K562 (cell line): ENCODE data around the gene ANTKMT. TPM values are rescaled to one million over a fixed set of nuclear protein-coding genes. Genes with fewer than 3 reads are reported as not detected.

Experiments
- ATF7 ChIP-seq: fragments of 450-650 bp; IDR thresholded peaks from 2 replicates; pipeline ENCODE4 v1.7.1; 2014; ENCODE audit warnings: mild to moderate bottlenecking, moderate library complexity
- KHSRP ChIP-seq: fragments of 450-650 bp; IDR thresholded peaks from 2 replicates; pipeline ENCODE4 v1.6.1; 2017
- PRPF4 ChIP-seq: fragments of 200-400 bp; formaldehyde crosslinking; IDR thresholded peaks from one replicate; pipeline ENCODE4 v1.6.1; 2017; ENCODE audit warnings: low read length, low read depth, mild to moderate bottlenecking; ENCODE audit not compliant: insufficient read depth, poor library complexity, severe bottlenecking
- RHOXF2B ChIP-seq: fragments of 250-450 bp; sonication (Bioruptor Pico); conservative IDR thresholded peaks from 2 replicates; pipeline ENCODE4 v1.5.1; 2021
- ZNF551 ChIP-seq: fragments of 250-450 bp; sonication (Bioruptor Pico); IDR thresholded peaks from 2 replicates; pipeline ENCODE4 v1.5.0; 2021; ENCODE audit warnings: mild to moderate bottlenecking, moderate library complexity
- ZNF766 ChIP-seq: fragments of 200-800 bp; sonication (Bioruptor generic); conservative IDR thresholded peaks from 2 replicates; pipeline ENCODE4 v1.6.1; 2016; ENCODE audit warnings: missing genetic modification characterization, missing compliant biosample characterization
- polyA plus RNA-seq, 8 experiments: library from polyadenylated mRNA; depleted of rRNA in 4 of 8; stranded (reverse) in 5 of 8; unstranded in 3 of 8; fragments of >200 nt; fragmentation: Nextera tagmentation in 2 of 8; fragmentation: Illumina TruSeq in 1 of 8; extraction: Ambion mirVana in 2 of 8; extraction: Trizol in 1 of 8; gene quantifications; 2 replicates each; pipeline versions ENCODE4 v1.2.1 to v1.2.3, GENCODE V29; 2011 to 2014; ENCODE audit warnings: inconsistent platforms in 1 of 8, missing spikeins in 1 of 8
- total RNA-seq, 7 experiments: library from RNA; depleted of rRNA in 6 of 7; stranded (reverse); fragments of >200 nt in 6 of 7; fragmentation: Illumina TruSeq in 2 of 7; extraction: Trizol in 2 of 7; gene quantifications; 2 replicates each; pipeline versions ENCODE4 v1.2.1 to v1.2.3, GENCODE V29; 2011 to 2021; ENCODE audit warnings: low replicate concordance in 1 of 7
- TF ChIP-seq, protein P1 (sequence below): sonication (generic); formaldehyde crosslinking; IDR thresholded peaks from 2 replicates; pipeline ENCODE4 v1.8.0; 2022; ENCODE audit warnings: missing genetic modification reagents, mild to moderate bottlenecking, moderate library complexity, borderline replicate concordance
- TF ChIP-seq, protein P2 (sequence below), 2 experiments: IDR thresholded peaks; 2 replicates each; pipeline ENCODE4 v1.6.1; 2011; ENCODE audit warnings: borderline replicate concordance in 1 of 2, control low read depth in 1 of 2, low read depth in 1 of 2, low read length in 1 of 2, mild to moderate bottlenecking in 1 of 2, mixed read lengths in 1 of 2, moderate library complexity in 1 of 2; ENCODE audit not compliant: insufficient read depth in 1 of 2, insufficient read length in 1 of 2, poor library complexity in 1 of 2, severe bottlenecking in 1 of 2; ENCODE audit errors: extremely low read depth in 1 of 2
- TF ChIP-seq, protein P3 (sequence below), 3 experiments: fragments of 200-800 bp in 1 of 3; fragments of 250-450 bp in 1 of 3; fragments of 450-650 bp in 1 of 3; sonication (Bioruptor Pico) in 1 of 3; sonication (Bioruptor generic) in 1 of 3; formaldehyde crosslinking in 1 of 3; IDR thresholded peaks; 2 replicates each; pipeline versions ENCODE4 v1.6.1 to v1.8.0; 2016 to 2022; ENCODE audit warnings: mild to moderate bottlenecking in 2 of 3, missing genetic modification characterization in 2 of 3, missing compliant biosample characterization in 1 of 3, moderate library complexity in 1 of 3

The ANTKMT gene
- total and polyA plus RNA-seq, 9 of the 15 experiments (the other 6 are each of a cell fraction or from before 2014, with no cell fraction given) = 0.58 to 217 (median 19.1) TPM

DNA sequence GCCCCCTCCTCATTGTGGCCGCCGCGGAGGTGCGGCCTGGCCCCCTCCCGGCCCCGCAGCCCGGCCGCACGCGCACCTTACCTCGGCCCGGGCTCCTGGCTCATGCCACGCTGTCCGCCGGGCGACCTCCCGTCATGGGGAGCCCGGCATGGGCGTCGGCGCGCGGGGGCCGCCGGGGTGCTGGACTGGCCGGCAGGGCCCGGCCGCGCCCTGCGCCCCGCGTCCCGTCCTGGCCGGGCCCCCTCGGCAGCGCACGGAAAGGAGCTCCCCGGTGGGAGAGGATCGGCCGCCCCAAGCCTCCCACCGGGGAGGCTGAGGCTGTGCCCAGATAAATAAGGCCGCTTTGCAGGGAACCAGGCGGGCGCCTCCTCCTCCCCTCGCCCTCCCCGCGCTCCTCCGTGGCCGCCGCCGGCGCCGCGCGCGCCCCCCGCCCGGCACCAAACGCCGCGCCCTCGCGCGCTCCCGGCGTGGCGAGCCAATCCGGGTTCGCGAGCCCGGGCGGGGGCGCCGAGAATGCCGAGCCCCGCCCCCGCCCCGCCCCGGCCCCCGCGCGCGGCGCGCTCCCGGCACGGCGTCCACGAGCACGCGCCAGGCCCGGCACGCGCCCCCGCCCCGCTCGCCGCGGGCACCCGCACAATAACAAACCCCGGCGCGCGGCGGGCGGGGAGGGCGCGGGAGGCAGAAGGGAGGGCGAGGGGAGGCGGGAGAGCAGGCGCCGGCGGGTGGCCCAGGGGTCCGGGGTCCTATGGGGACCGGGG is 15.3 kb upstream of the ANTKMT start, which contains the start of gene FBXL16 (continued):
- TF ChIP-seq, protein P1, sequence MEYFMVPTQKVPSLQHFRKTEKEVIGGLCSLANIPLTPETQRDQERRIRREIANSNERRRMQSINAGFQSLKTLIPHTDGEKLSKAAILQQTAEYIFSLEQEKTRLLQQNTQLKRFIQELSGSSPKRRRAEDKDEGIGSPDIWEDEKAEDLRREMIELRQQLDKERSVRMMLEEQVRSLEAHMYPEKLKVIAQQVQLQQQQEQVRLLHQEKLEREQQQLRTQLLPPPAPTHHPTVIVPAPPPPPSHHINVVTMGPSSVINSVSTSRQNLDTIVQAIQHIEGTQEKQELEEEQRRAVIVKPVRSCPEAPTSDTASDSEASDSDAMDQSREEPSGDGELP (CRISPR knock-in tag) = no peak
- TF ChIP-seq KHSRP (no peak), PRPF4 (no peak), RHOXF2B (CRISPR knock-in tag) (no peak), ATF7 (no peak), ZNF766 (0 out of 2 replicates have a peak, but pooled peaks have one; percentile 39), ZNF551 (CRISPR knock-in tag) (no peak)
- TF ChIP-seq, protein P2, sequence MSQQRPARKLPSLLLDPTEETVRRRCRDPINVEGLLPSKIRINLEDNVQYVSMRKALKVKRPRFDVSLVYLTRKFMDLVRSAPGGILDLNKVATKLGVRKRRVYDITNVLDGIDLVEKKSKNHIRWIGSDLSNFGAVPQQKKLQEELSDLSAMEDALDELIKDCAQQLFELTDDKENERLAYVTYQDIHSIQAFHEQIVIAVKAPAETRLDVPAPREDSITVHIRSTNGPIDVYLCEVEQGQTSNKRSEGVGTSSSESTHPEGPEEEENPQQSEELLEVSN (IDR thresholded peaks at IDR 0.05; ENCODE audit: borderline replicate concordance in 1 of 2, extremely low read depth in 1 of 2, insufficient read depth in 1 of 2, insufficient read length in 1 of 2, low read depth in 1 of 2, low read length in 1 of 2, poor library complexity in 1 of 2, severe bottlenecking in 1 of 2) = no peak
- TF ChIP-seq, protein P3, sequence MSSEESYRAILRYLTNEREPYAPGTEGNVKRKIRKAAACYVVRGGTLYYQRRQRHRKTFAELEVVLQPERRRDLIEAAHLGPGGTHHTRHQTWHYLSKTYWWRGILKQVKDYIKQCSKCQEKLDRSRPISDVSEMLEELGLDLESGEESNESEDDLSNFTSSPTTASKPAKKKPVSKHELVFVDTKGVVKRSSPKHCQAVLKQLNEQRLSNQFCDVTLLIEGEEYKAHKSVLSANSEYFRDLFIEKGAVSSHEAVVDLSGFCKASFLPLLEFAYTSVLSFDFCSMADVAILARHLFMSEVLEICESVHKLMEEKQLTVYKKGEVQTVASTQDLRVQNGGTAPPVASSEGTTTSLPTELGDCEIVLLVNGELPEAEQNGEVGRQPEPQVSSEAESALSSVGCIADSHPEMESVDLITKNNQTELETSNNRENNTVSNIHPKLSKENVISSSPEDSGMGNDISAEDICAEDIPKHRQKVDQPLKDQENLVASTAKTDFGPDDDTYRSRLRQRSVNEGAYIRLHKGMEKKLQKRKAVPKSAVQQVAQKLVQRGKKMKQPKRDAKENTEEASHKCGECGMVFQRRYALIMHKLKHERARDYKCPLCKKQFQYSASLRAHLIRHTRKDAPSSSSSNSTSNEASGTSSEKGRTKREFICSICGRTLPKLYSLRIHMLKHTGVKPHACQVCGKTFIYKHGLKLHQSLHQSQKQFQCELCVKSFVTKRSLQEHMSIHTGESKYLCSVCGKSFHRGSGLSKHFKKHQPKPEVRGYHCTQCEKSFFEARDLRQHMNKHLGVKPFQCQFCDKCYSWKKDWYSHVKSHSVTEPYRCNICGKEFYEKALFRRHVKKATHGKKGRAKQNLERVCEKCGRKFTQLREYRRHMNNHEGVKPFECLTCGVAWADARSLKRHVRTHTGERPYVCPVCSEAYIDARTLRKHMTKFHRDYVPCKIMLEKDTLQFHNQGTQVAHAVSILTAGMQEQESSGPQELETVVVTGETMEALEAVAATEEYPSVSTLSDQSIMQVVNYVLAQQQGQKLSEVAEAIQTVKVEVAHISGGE (CRISPR knock-in tag; IDR thresholded peaks at IDR 0.05) = 0 out of 6 replicates have a peak, but pooled peaks of 1 of the 3 experiments have one; percentile 17
